GM12892 (cell line): Measurements from ENCODE around the gene ANKRD11.
"Not testable (repeated sequence)": the region's sequence is repeated elsewhere in the genome, so short reads cannot be mapped to it uniquely, and the experiment has no call there.

Source experiments
- DNase-seq: peaks from one replicate; pipeline ENCODE4 v3.0.0; 2011; ENCODE audit not compliant: insufficient read length
- FAIRE-seq: peaks from 2 replicates; lab custom pipeline; 2011; peaks lifted over from hg19 to GRCh38; lab: Jason Lieb, UNC
- POLR2A ChIP-seq: IDR thresholded peaks from 2 replicates; pipeline ENCODE4 v1.6.1; 2011; ENCODE audit warnings: low read depth, low read length, control low read depth
- POLR2AphosphoS5 ChIP-seq: IDR thresholded peaks from 2 replicates; pipeline ENCODE4 v1.6.1; 2011; ENCODE audit warnings: low read depth, low read length, control low read depth
- TAF1 ChIP-seq: IDR thresholded peaks from 2 replicates; pipeline ENCODE4 v1.6.1; 2011; ENCODE audit warnings: low read depth, mild to moderate bottlenecking, control low read depth, low read length, borderline replicate concordance

The ANKRD11 gene

DNA sequence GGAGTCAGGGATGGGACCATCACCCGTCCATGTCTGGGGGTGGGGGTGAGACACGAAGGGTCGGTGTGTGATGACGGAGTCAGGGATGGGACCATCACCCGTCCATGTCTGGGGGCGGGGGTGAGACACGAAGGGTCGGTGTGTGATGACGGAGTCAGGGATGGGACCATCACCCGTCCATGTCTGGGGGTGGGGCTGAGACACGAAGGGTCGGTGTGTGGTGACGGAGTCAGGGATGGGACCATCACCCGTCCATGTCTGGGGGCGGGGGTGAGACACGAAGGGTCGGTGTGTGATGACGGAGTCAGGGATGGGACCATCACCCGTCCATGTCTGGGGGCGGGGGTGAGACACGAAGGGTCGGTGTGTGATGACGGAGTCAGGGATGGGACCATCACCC is 69.1 kb downstream of the ANKRD11 start:
- peak; percentile 58; the same call in 1 of the 2 replicates for TF ChIP-seq POLR2AphosphoS5

DNA sequence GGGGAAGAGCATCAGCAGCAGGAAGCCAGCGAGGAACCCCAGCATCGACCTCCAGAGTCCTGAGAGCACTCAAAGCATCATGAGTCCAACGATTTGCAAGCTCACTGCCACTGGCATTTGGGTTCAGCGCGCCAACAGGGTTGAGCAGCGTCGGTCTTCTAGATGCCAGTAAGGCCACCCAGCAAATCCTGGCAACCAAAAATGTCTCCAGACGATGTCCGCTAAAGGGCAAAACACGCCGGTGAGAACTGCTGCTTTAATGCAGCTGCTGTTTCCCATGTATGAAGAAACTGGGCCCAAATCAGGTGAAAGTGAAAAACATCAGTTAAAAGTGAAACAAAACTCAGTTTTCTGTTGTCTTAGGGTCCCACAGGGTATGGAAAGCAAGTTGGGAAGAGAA is 70.2 kb downstream of the ANKRD11 start:
- DNase-seq (no peak), FAIRE-seq (no peak)
- TF ChIP-seq TAF1 (no peak), POLR2AphosphoS5 (no peak), POLR2A (no peak)

More for the DNA sequence above, 69.1 kb downstream of the ANKRD11 start:
- FAIRE-seq, DNase-seq: not testable (repeated sequence)

DNA sequence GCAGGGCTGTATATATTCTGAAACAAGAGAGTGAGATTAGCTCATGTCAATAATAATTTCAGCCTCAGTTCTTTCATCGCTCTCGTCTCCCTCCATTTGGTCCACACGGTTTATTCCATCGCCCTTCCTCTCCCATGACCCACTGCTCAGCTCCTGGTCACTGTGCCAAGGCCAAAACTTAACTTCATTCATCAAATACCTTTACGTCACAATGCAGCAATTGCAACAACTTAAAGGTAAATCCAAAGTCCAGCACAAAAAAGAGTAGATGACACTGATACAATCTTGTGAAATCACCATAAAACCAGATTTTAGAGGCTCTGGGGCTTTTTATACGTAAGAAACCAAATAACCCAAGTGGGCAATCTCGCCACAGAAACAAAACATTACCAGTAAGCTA is 72.0 kb downstream of the ANKRD11 start:
- no peak for FAIRE-seq
- no peak for TF ChIP-seq POLR2AphosphoS5

DNA sequence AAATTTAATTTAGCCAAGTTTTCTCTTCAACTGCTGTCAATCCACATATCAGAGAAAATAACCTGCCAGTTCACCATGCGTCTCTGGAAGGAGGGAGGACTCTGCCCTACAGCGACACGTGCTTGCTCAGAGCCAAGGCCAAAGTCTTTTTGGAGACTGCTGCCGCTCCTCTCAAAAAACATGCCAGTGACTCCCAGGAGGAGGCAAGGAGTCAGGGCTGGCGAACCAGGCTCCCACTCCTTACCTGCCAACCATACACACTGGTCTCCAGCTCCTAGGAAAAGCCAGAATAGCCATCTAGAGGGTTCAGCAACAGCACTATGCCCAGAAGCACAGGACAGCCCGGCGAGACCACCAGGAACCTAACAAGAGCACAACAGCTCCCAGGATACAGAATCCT is 73.0 kb downstream of the ANKRD11 start:
- DNase-seq (no peak), FAIRE-seq (no peak)
- TF ChIP-seq POLR2AphosphoS5 (no peak), TAF1 (no peak), POLR2A (no peak)

More for the DNA sequence above, 72.0 kb downstream of the ANKRD11 start:
- DNase-seq, result no peak

DNA sequence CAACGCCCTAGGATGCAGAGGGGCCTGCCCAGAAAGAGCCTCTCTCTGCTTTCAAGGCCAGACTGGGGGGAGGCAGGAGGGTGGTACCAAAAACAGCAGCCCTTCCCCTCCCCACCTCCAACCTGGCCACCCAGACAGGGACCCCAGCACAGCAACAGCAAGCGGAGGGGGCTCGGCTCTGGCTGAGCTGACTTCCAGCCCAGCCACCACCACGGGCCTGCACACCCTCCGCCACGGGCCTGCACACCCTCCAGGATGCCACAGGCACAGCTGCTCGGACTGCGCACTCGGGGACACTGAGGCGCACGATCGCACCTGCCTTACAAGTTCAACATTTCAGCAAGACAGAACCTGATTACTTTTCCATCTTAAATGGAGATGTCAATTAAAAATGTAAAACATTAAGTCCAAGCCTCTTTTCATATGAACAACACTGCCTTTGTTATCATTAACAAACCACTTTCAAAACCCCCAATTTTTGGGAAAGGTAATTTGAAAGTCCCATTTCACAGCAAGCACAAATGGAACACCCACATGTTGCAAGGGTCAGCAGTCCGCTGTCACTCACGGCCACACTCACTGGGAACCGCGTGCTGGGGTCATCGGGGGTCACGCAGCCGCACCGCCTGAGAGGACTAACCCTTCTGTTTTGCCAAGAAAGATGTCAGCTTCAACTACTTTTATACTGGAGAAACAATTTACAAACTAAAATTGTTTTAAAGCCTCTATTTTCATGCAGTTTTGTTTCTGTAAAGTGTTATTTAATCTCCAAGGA is 76.4 kb downstream of the ANKRD11 start:
- DNase-seq, result no peak
- TF ChIP-seq TAF1 (no peak), POLR2A (no peak), POLR2AphosphoS5 (no peak)
- FAIRE-seq, result no peak

DNA sequence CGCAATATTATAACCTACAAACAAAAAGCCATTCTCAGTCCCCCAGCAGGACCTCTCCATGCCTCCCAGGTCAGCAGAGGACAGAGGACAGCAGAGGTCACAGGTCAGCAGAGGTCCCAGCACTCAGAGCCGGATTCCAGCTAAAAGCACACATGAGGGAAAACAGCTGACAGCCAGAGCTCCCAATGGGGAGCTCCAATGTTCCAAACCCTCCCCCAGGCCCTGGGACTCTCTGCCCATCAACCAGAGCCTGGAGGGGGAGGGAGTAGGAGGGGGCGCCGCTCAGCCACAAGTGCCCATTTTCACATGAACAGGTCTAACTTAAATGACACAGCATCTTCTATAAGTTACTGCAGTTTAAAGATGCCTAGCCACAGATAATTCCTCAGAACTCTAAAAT is 77.5 kb downstream of the ANKRD11 start:
- no peak for FAIRE-seq
- TF ChIP-seq POLR2A (no peak), POLR2AphosphoS5 (no peak), TAF1 (no peak)
- no peak for DNase-seq

DNA sequence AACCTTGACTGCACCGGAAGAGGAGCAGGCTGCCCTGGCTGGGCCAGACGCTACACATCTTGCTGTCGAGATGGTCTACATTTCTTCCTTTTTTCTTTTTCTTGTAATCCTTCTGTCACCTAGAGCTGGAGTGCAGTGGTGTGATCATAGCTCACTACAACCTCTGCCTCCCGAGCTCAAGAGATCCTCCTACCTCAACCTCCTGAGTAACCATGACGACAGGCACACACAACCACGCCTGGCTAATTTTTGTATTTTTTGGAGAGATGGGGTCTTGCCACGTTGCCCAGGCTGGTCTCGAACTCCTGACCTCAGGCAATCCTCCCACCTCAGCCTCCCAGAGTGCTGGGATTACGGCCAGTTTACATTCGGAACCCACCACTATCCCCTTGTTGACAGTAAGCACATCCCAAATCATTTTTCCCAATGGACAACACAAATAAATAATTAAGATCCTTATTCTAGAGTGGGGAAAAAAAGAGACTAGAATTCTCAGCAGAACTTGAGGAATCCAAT is 79.0 kb downstream of the ANKRD11 start:
- DNase-seq, result no peak
- TF ChIP-seq POLR2AphosphoS5 (no peak), POLR2A (no peak), TAF1 (no peak)
- no peak for FAIRE-seq

DNA sequence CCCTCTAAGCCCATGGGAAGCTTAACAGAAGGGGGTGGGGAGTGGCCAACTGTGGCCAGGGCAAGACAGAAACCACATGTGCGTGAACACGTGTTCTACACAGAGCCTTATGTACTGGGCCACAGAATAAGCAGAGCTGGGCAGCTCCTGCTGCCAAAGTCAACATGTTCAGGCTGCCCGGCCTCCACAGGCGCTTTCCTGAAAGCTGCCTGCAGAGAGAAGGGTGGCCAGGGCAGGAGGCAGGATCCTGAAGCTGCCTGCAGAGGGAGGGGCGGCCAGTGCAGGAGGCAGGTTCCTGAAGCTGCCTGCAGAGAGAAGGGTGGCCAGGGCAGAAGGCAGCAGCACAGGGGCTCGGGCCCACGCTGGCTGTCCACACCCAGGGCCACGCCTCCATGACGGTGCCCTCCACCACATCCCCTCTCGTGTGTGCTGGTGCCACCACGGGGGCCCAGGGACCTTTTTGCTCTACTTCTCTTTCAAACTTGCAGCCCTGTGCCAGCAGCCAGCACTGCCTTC is 79.5 kb downstream of the ANKRD11 start:
- TF ChIP-seq POLR2AphosphoS5 (no peak), TAF1 (no peak)
- no peak for DNase-seq

DNA sequence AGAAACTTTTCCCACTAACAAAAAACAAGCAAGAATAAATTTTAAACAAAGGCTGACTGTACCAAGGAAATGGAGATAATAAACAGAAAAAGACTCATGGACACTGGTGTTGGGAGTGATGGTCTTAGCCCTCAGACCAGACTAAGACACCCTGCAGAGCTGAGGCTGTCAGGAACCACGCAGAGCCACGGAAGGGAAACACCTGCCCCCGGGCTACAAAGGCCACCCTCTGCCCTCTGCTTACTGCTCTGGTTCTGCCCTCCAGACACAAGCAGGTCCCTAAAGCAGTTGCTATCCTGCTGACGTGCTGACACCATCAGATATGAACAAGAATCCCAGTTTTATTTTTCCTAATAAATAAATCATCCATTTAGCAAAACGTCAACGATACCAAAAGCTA is 80.0 kb downstream of the ANKRD11 start:
- FAIRE-seq, result no peak

More for the DNA sequence above, 79.5 kb downstream of the ANKRD11 start:
- FAIRE-seq, result no peak

DNA sequence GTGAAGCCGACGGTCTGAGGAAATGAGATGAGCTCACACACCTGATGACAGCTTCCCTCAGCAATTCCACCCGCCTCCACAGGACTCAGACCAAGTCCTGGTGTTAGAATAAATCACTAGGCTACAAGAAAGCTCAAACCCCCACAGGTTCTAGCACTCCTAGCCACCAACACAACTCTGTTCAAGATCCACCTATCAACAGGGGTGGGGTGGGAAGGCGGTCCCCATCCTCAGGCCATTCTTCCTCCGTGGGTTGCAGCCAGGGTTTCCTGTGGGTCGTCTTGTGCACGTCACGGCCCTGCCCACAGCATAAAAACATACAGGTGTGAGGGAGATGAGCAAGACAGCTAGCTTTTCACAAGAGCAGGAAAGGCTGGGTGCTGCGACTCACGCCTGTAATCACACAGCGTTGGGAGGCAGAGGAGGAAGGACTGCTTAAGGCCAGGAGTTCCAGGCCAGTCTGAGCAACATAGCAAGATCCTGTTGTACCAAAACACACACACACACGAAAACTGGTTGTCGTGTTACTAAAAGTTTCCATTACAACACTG is 81.1 kb downstream of the ANKRD11 start:
- no peak for TF ChIP-seq POLR2AphosphoS5
- TF ChIP-seq TAF1, result no peak
- no peak for TF ChIP-seq POLR2A
- FAIRE-seq (no peak), DNase-seq (no peak)

More for the DNA sequence above, 80.0 kb downstream of the ANKRD11 start:
- DNase-seq, result no peak
- TF ChIP-seq POLR2A (no peak), TAF1 (no peak), POLR2AphosphoS5 (no peak)

DNA sequence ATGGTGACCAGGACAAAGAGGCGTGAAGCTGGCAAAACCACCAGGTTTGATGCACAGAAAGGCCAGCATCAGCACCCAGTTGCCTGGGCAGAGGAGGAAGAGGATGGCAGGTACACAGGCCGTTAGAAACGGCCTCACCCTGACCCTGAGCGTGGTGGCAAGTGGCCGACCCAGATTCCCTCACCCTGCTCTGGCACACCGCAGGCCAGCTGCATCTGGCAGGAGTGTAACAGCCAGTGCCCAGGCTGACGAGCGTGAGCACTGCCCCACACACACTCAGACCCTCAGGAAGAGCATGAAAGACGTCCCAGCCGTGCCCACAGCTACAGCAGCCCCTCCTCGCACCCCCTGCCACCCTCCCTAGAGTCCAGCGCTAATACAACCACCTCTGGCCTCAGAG is 82.0 kb downstream of the ANKRD11 start:
- TF ChIP-seq POLR2A, result no peak
- no peak for TF ChIP-seq TAF1
- no peak for TF ChIP-seq POLR2AphosphoS5
- no peak for FAIRE-seq
- DNase-seq, result no peak

DNA sequence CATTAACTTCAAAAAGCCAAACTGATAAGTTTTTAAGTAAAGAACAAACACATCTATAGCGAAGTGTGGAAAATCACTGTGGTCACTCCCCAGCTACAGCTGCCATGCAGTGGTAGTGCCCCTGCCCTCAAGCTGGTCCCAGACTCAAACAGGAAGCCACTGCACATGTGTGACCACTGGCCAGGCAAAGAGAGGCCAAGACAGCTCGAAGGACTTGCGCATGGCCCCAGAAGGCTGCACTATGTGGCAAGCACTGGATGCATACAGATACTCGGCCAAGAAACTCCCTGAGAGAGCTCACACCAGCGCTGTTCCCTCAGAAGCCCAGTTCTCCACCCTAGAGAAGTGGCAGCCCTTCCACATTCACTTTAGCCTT is 82.4 kb downstream of the ANKRD11 start:
- FAIRE-seq, result no peak
- TF ChIP-seq POLR2AphosphoS5 (no peak), TAF1 (no peak), POLR2A (no peak)
- no peak for DNase-seq
